NCI-H128 (cell line): ENCODE results near the gene MNAT1.
"Not testable (repeated sequence)": the region's sequence is repeated elsewhere in the genome, so short reads cannot be mapped to it uniquely, and the experiment has no call there.

ENCODE experiments used
- DNase-seq: peaks from one replicate; lab custom pipeline; 2025; ENCODE audit not compliant: unreplicated experiment; lab: John Stamatoyannopoulos, UW

Gene MNAT1

DNA sequence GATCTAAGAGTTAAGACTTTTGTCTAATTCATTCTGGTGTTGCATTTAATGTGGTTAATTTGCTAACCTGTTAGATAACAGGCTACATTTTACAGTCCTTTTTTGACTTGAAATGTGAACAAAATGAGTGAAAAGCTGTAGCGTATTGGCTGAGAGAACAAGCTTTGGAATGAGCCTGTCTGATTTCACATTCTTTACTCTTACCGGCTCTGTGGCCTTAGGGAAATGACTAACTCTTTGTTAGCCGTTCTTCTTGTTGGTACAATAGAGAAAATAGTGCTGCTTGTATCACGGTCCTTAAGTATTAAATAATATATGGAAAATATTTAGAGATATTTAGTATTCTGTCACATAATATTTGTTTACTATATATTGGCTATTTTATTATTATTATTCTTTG is 1.9 kb downstream of the MNAT1 start:
- DNase-seq = no peak

DNA sequence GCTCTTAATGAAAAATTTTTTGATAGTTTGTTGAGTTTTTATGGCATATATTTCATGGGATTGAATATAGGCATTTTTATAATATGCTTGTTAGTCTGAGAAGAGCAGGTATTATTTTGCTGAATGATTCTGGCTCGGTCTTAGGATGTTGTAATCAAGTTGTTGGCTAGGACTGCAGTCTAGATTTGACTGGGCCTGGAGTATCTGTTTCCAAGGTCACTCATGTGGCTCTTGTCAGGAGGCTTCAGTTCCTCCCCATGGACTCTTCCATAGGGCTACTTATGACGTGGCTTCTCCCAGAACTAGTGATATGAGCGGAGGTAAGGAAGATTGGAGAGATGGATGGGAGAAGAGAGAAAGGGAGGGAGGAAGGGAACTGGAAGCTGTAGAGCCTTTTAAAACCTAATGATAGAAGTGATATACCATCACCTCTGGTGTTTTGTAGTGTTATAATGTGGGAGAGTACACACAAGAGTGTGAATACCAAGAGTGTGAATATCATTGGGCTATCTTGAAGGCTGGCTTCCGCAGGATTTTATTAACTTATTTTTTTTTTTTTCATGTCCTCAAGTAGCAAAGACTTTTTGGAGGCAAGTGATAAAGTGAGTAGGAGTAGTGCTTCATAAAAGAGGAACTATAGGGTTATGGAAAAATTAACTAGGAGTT is 4.4 kb downstream of the MNAT1 start:
- no peak for DNase-seq

DNA sequence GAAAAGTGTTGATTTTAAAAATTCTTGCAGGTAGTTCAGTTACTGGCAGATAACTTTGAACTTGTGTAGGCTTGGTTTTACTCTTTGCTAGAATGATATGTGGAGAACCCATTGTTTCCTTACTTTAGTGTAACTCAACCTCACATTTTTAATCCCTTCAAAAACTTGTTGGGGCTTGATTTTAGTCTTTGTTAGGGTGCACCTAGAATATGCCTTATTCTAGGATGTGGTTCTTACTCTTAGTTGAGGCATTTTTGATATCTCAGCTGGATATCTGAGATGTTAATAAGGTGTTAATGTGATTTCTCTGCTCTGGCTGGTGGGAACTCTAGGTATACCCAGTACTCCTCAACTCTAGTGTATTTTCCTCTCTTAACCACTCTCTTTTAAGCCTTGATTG is 10.0 kb downstream of the MNAT1 start:
- no peak for DNase-seq

DNA sequence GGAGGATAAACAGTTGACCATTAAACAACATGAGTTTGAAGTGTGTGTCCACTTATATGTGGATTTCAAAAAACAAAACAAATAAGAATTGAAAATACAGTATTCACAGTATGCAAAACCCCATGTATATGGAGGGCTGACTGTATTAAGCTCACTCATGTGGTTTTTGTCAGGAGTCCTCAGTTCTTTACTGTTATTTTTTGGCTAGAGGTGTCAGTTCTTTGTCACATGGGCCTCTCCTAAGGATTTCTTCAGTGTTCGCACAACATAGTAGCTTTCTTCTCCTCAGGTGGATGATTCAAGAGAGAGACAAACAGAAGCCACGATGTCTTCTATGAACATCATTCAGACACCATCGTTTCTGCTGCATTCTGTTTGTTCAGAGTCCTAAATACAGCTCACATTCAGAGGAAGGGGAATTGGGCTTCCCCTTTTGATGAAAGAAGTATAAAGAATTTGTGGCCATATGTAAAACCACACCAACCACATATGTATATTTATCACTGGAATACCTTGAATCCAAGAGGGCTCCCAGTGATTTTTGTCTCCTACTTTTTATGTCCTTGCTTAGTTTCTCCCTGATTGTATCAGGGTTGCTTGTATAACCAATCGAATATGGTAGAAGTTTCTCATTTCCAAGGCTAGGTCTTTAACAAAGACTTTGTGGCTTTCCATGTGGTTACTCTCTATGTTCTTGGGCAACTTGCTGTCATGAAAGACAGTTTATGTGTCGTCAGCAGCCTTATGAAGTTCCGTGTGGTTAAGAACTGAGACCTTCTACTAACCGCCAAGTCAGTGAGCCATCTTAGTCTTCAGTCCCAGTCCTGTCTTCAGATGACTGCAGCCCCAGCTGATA is 18.9 kb downstream of the MNAT1 start:
- DNase-seq = no peak

DNA sequence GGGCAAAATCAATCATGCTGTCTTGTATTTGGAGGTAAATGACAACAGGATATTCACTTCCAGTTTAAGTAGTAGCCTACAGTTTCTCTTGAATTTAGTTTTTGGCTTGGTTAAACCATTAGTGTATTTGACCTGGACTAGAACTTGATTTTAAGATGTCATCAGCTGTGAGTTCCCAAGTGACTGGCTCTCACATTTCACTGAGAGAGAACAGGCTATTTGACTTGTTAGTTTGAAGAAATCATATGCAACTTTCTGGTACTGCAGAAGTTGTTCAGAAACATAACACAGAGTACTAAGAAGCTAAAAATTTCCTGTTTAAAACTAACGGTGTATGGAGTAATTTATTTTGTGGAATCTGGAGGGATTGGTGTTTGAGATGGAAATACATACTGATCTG is 22.3 kb downstream of the MNAT1 start:
- no peak for DNase-seq

DNA sequence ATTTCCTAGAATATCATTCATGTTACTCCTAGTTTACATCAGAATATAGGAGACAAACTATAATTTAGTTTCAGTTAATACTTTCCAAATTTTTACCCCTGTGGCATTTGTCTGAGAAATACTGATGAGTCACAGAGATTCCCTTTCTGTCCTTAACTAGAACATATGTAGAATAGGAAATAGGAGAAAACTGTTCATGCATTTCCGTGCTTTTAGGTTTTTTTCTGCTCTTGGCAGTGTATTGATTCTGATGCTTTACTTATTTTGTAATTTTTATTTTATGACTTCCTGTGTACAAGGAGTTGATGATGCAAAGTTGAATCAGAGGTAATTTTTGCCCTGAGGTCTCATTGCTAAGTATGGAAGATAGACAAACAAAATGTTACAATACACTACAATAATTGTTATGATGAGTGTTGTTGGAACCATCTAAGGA is 23.0 kb downstream of the MNAT1 start:
- DNase-seq = no peak

DNA sequence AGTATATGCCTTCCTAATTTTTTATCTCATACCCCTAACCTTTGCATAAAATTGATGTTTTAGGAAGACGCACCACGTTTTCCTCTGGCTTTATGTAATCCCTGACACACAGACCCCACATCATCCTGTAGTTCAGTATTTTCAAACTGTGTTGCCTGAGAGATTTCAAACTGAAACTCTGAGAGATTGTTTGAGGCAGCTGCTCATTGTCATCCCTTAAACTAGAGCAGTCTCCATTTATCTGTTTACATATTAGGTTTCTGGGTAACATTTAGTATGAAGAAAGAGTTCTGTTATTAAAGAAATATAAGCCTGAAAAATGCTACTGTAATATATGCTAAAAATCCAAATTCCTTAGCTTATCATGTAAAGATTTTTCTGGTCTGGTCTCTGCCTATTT is 24.3 kb downstream of the MNAT1 start:
- no peak for DNase-seq

DNA sequence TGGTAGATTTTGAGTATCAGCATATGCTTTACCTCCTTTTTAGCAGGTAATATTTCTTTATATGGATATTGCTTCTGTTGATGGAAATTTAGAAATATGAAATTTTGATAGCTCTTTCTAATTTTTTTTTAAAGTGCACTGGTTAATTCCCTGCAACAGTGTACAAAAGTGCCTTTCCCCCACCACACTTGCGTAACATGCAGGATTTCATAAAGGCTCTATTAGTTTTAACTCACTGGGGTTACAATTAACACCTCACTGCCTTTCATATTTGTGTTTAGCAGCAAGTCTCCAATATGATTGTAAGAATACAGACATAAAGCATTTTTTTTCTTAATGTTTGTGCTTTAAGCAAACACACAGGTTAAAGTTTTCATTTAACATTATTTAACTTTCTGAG is 25.6 kb downstream of the MNAT1 start:
- no peak for DNase-seq

DNA sequence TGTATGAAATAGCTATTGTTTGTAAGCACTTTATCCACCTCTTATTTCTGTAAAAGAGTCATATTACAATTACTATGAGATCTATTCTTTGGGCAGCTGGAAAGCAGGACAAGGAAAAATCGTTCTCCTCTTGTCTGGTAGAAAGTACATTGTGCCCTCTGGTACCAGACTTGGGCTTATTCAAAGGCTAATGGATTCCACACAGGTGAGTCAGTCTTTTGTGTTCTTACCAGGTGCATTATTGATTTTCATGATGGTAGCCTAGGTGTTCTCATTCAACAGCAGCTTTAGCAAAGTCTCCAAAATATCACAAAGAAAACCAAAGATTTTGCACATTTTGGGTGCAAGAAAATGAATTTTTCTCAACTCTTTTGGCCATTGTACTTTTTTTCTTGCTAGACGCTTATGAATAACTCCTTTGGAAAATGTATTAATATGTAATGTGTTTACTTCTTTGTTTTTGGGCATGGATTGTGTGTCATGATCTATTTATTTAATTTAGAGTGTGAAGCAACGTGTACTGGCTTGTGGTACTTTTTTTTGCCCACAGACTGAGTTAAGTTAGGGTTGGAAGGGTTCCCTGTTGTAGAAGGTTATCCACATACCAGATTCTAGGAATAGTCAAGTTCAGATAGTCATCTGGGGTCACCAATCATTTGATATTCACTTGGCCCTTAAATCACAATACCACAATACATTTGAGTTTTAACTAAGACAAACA is 26.2 kb downstream of the MNAT1 start:
- DNase-seq = peak; percentile 82

DNA sequence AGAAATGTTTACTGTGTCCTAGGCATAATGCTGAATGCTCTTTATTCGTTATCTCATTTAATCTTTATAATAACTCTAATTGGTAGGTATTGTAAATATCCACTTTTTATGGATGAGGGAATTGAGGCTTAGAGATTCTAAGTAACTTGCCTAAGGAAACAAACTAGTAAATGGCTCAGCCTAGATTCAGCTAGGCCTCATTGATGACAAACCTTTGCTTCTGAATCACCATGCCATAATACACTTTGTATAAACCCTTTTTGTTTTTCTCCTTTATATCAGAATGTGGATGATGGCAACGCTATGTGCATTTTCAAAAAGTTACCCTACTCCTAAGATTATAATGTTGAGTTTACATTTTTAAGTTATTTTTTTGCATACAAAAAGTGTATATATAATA is 34.0 kb downstream of the MNAT1 start:
- DNase-seq = no peak

DNA sequence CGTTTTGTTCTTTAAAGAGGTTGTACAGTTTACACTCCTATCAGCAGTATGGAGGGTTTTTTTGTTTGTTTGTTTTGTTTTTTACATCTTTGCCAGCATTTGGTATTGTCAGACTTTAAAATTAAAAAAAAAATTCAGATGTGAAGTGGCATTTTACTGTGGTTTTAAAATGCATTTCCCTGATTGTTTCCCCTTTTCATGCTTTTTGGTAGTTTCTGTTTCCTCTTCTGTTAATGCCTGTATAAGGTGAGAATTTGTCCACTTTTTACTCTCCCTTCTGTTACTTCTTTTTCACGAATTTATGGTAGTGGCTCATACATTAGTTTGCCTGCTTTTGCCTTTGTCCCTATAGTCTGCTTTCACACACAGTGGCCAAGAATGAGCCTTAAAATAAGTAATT is 36.6 kb downstream of the MNAT1 start:
- DNase-seq = no peak

DNA sequence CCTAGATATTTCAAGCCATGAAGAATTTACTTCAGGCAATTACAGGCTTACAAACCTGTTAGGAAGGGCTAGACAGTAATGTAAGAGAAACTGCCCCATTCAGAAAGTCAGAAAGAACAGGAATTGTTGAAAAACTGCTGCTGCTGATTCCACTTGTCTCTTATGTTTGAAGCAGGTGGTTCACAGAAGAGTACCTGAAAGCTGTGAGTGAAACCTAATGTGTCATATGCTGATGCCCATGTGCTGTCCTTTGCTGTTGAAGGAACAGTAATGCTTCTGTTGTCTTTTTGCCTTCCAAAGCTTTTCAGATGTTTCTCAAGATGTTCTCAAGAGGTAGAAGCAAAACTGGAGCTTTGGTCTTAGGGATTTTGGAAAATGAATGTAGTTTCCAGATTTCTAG is 39.0 kb downstream of the MNAT1 start:
- DNase-seq = no peak

DNA sequence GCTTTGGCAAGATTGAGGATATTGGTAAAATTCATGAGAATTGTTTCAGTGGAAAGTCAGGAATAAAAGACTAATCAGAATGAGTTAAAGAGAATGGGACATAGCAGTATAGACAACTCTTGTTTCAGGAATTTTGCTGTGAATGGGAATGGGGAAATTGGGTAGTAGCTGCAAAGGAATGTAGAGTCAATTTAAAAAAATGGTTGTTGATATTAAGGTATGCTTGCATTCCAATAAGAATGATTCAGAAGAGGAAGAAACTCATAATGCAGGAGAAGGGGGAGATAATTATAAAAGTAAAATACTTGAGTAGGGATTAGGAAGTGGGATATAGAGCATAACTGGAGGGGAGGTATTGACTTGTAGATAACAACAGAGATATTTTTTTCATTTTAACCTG is 40.7 kb downstream of the MNAT1 start:
- DNase-seq = no peak

DNA sequence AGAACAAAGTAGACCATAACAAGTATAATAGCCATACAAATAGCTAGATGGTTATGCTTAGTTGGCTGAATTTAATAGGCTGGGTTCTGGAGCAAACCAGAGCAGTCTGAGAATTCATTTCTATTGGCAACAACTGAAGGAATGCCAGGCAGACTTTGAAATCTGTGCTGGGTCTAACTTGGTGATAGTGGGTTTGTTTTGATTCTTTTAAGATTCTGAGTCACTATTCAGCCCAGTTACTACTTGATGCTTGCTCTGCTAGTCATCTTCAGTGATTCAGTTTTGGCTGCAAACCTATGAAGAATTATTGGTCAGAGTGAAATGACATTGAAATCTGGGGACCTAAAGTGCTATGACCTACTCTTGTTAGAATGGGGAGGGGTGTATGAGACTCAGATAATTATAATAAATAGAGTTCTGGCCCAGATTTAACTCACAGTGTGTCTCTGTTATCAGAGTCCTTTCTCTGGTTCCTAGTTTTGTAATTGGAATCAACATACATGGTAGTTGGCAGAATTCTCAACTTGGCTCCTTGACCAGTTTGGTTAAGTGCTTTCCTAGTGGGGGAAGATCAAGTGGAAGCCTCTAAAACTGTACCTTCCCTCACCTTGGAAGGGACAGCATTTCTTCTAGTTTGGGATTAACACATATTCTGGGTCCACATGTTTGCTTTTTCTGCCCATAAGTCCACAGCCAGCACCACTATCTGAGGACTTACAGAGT is 43.5 kb downstream of the MNAT1 start:
- DNase-seq = no peak

DNA sequence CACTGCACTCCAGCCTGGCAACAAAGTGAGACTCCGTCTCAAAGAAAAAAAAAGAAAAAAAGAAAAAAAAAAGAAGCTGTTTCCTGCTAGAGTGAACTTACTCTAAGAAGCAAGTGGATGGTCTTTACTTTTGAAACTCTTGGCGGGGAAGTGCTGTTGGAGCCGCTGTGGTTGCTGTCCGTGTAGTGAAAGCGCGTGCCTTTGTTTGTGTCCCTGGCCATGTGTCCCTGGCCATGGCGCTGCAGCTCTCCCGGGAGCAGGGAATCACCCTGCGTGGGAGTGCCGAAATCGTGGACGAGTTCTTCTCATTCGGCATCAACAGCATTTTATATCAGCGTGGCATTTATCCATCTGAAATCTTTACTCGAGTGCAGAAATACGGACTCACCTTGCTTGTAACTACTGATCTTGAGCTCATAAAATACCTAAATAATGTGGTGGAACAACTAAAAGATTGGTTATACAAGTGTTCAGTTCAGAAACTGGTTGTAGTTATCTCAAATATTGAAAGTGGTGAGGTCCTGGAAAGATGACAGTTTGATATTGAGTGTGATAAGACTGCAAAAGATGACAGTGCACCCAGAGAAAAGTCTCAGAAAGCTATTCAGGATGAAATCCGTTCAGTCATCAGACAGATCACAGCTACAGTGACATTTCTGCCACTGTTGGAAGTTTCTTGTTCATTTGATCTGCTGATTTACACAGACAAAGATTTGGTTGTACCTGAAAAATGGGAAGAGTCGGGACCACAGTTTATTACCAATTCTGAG is 45.4 kb downstream of the MNAT1 start:
- DNase-seq = not testable (repeated sequence)

DNA sequence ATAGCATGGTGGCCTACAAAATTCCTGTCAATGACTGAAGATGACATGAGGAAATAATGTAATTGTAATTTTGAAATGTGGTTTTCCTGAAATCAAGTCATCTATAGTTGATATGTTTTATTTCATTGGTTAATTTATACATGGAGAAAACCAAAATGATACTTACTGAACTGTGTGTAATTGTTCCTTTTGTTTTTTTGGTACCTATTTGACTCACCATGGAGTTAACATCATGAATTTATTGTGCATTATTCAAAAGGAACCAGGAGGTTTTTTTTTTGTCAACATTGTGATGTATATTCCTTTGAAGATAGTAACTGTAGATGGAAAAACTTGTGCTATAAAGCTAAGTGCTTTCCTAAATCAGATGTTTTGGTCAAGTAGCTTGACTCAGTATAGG is 46.0 kb downstream of the MNAT1 start:
- DNase-seq = not testable (repeated sequence)

DNA sequence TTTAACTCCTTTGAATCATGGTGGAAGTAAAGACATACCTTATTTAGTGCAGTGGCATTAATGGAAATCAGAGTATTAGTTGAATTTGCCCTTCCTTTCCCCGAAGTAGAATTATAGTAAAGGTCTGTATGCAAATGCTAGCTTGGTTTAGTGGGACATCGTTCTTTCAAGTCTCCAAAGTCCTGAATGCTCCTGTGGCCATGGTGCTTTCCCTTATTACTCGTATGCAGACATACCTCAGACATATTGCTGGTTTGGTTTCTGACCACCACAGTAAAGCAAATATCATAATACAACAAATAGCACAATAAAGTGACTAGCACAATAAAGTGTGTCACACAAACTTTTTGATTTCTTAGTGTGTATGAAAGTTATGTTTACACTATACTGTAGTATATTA is 52.3 kb downstream of the MNAT1 start:
- no peak for DNase-seq

DNA sequence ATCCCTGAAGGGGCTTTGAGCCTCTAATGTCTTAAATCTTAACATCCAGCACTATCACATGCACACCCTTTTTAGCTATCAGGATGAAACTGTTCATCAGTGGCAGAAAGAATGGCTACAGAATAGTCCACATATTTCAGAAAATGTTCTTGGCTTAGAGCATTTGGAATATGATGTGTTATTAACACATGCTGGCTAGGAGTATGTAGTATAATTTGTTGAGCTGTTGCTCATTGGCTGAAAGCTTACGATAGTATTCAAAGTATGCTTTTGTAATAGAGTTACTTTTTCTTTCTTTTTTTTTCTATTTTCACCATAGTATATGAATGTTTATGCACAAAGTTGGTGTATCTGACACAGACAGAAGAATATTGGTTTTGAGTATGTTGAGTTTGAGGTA is 55.1 kb downstream of the MNAT1 start:
- DNase-seq = no peak

DNA sequence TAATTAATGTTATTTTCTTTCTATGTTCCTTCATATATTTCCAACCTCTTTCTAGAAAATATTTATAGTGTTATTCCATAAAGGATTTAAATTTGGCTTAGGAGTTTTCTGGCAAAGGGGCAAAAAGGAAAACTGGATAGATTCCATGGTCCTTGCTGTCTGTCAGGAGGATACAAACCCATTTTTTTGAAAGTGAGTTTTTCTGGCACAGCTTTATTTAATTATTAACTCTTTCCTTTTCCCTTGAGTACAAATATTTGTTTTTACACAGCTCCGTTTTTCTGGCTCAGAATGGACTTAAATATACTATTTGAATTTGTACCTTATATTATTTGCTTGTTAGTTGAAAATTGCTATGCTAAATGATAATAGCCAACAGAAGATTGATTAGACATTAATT is 56.3 kb downstream of the MNAT1 start:
- no peak for DNase-seq

DNA sequence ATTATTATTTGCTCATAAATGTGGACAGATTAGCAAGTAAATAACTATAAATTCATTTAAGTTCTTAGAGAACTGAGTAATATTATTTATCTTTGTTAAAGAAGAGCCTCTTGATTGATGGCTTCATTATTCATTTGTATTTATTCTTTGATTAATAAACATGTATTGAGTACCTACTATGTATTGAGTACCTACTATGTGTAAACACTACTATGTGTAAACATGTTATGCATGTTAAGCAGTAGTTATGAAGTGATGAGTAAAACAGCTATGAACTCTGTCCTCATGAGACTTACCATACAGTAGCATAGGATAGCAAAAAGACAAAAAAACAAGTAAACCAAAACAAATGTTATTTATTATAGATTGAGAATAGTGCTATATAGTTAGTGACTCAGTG is 61.9 kb downstream of the MNAT1 start:
- no peak for DNase-seq

DNA sequence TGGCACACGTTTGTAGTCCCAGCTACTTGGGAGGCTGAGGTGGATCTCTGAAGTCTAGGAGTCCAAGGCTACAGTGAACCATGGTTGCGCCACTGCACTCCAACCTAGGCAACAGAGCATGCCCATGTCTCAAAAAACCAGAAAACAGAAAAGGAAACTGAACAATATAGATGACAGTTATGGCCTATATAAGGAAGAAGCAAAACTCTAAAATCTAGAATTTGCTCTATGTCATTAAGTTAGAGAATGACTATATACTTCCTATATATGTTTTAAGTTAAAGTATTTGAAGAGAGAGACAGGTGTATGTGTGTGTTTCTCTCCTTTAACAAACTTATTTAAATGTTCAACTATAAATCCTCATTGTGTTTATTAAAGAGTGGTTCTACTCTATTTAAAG is 65.8 kb downstream of the MNAT1 start:
- no peak for DNase-seq
